ENCODE data around the gene SLC9A1.

SLC9A1 gene

GRCh38 chr1:27086026-27086425, 68.9 kb downstream of the SLC9A1 start:
- TF ChIP-seq CTCF (IDR thresholded peaks at IDR 0.05) = no peak
- H3K27me3 ChIP-seq (ENCODE audit: control insufficient read depth, insufficient read depth, low read length) = no peaks in the 10 kb centered on the region
- H3K4me1 ChIP-seq = no peaks in the 10 kb centered on the region
- H3K27ac ChIP-seq = no peak overlapping the region
- no peak overlapping the region for H3K4me2 ChIP-seq (ENCODE audit: low read length)
- H3K4me3 ChIP-seq (ENCODE audit: low read depth, low read length) = no peak overlapping the region
- no peaks in the 10 kb centered on the region for H3K36me3 ChIP-seq (ENCODE audit: control insufficient read depth, insufficient read depth, low read length)
- H3K79me2 ChIP-seq = no peaks in the 10 kb centered on the region
- no peaks in the 10 kb centered on the region for H3K9me3 ChIP-seq (ENCODE audit: control insufficient read depth, low read length)
- H2AFZ ChIP-seq = no peak overlapping the region
- H3K9ac ChIP-seq = no peak overlapping the region

GRCh38 chr1:27084107-27084506, 70.8 kb downstream of the SLC9A1 start:
- H3K9me3 ChIP-seq (ENCODE audit: control insufficient read depth, low read length) = no peaks in the 10 kb centered on the region
- no peak overlapping the region for H2AFZ ChIP-seq
- H3K4me1 ChIP-seq = no peaks in the 10 kb centered on the region
- no peaks in the 10 kb centered on the region for H3K36me3 ChIP-seq (ENCODE audit: control insufficient read depth, insufficient read depth, low read length)
- no peak overlapping the region for H3K9ac ChIP-seq
- no peaks in the 10 kb centered on the region for H3K79me2 ChIP-seq
- no peak for TF ChIP-seq CTCF (IDR thresholded peaks at IDR 0.05)
- H3K4me2 ChIP-seq (ENCODE audit: low read length) = no peak overlapping the region
- H3K27me3 ChIP-seq (ENCODE audit: control insufficient read depth, insufficient read depth, low read length) = no peaks in the 10 kb centered on the region
- H3K27ac ChIP-seq = no peak overlapping the region
- no peak overlapping the region for H3K4me3 ChIP-seq (ENCODE audit: low read depth, low read length)

- TF ChIP-seq CTCF (IDR thresholded peaks at IDR 0.05) = no peak
- H3K9me3 ChIP-seq (ENCODE audit: control insufficient read depth, low read length) = no peaks in the 10 kb centered on the region
- H3K9ac ChIP-seq = no peak overlapping the region
- H3K79me2 ChIP-seq = no peaks in the 10 kb centered on the region
- no peaks in the 10 kb centered on the region for H3K36me3 ChIP-seq (ENCODE audit: control insufficient read depth, insufficient read depth, low read length)
- H3K27me3 ChIP-seq (ENCODE audit: control insufficient read depth, insufficient read depth, low read length) = no peaks in the 10 kb centered on the region
- no peak overlapping the region for H2AFZ ChIP-seq
- no peak overlapping the region for H3K4me2 ChIP-seq (ENCODE audit: low read length)
- H3K4me1 ChIP-seq = no peaks in the 10 kb centered on the region
- H3K4me3 ChIP-seq (ENCODE audit: low read depth, low read length) = no peak overlapping the region
- no peak overlapping the region for H3K27ac ChIP-seq
Observed at GRCh38 chr1:27077968-27078367, 77.0 kb downstream of the SLC9A1 start.

GRCh38 chr1:27076803-27077202, 78.1 kb downstream of the SLC9A1 start:
- H3K4me2 ChIP-seq (ENCODE audit: low read length) = no peak overlapping the region
- no peak overlapping the region for H3K9ac ChIP-seq
- no peak overlapping the region for H3K27ac ChIP-seq
- no peak for TF ChIP-seq CTCF (IDR thresholded peaks at IDR 0.05)
- no peaks in the 10 kb centered on the region for H3K27me3 ChIP-seq (ENCODE audit: control insufficient read depth, insufficient read depth, low read length)
- no peaks in the 10 kb centered on the region for H3K79me2 ChIP-seq
- no peak overlapping the region for H3K4me3 ChIP-seq (ENCODE audit: low read depth, low read length)
- H3K36me3 ChIP-seq (ENCODE audit: control insufficient read depth, insufficient read depth, low read length) = no peaks in the 10 kb centered on the region
- H2AFZ ChIP-seq = no peak overlapping the region
- H3K9me3 ChIP-seq (ENCODE audit: control insufficient read depth, low read length) = no peaks in the 10 kb centered on the region
- H3K4me1 ChIP-seq = no peaks in the 10 kb centered on the region

- no peak for TF ChIP-seq CTCF (IDR thresholded peaks at IDR 0.05)
- Histone ChIP-seq H3K79me2 (no peaks in the 10 kb centered on the region), H3K27ac (no peak overlapping the region), H3K4me3 (ENCODE audit: low read depth, low read length) (no peak overlapping the region), H2AFZ (no peak overlapping the region), H3K4me1 (no peaks in the 10 kb centered on the region), H3K27me3 (ENCODE audit: control insufficient read depth, insufficient read depth, low read length) (no peaks in the 10 kb centered on the region), H3K36me3 (ENCODE audit: control insufficient read depth, insufficient read depth, low read length) (no peaks in the 10 kb centered on the region), H3K4me2 (ENCODE audit: low read length) (no peak overlapping the region), H3K9ac (no peak overlapping the region), H3K9me3 (ENCODE audit: control insufficient read depth, low read length) (no peaks in the 10 kb centered on the region)
Observed at GRCh38 chr1:27074175-27074780, 80.6 kb downstream of the SLC9A1 start.

Data from parathyroid adenoma (tissue), 2 donors.